ENCODE measurements around the gene PCMTD2.

PCMTD2 gene

GRCh38 chr20:64255361-64256281 lies at the start of gene PCMTD2:
PCMTD2 (plus strand) TSS chr20:64255748; CDS start chr20:64259966, 4,218 bp downstream.
- DNase-seq = peak; percentile 66

- DNase-seq = no peak
Observed at GRCh38 chr20:64206614-64207013, 48.9 kb upstream of the PCMTD2 start.

- DNase-seq = no peak
Observed at GRCh38 chr20:64207641-64208590, 47.6 kb upstream of the PCMTD2 start.

- no peak for DNase-seq
Observed at GRCh38 chr20:64209148-64209547, 46.4 kb upstream of the PCMTD2 start.

GRCh38 chr20:64210656-64211369 lies 44.7 kb upstream of the PCMTD2 start:
- DNase-seq = no peak

GRCh38 chr20:64211874-64212658 lies 43.5 kb upstream of the PCMTD2 start:
- DNase-seq = no peak

GRCh38 chr20:64212755-64213154 lies 42.8 kb upstream of the PCMTD2 start:
- DNase-seq = no peak

- DNase-seq = no peak
Observed at GRCh38 chr20:64214113-64214512, 41.4 kb upstream of the PCMTD2 start.

GRCh38 chr20:64214952-64215351 lies 40.6 kb upstream of the PCMTD2 start:
- no peak for DNase-seq

GRCh38 chr20:64216036-64216435 lies 39.5 kb upstream of the PCMTD2 start:
- no peak for DNase-seq

- no peak for DNase-seq
Observed at GRCh38 chr20:64216910-64217309, 38.6 kb upstream of the PCMTD2 start.

- no peak for DNase-seq
Observed at GRCh38 chr20:64217539-64218221, 37.9 kb upstream of the PCMTD2 start.

- DNase-seq = no peak
Observed at GRCh38 chr20:64219202-64219601, 36.3 kb upstream of the PCMTD2 start.

- no peak for DNase-seq
Observed at GRCh38 chr20:64219730-64220129, 35.8 kb upstream of the PCMTD2 start.

GRCh38 chr20:64220420-64220819 lies 35.1 kb upstream of the PCMTD2 start:
- DNase-seq = no peak

GRCh38 chr20:64220891-64221527 lies 34.5 kb upstream of the PCMTD2 start:
- no peak for DNase-seq

- DNase-seq = peak; percentile 86
Observed at GRCh38 chr20:64222291-64222735, 33.2 kb upstream of the PCMTD2 start.

- no peak for DNase-seq
Observed at GRCh38 chr20:64222851-64223525, 32.6 kb upstream of the PCMTD2 start.

GRCh38 chr20:64223526-64224067 lies 32.0 kb upstream of the PCMTD2 start:
- DNase-seq = no peak

Measured in NCI-H226 (cell line).